ENCODE data around the gene KCNN1.

DNA sequence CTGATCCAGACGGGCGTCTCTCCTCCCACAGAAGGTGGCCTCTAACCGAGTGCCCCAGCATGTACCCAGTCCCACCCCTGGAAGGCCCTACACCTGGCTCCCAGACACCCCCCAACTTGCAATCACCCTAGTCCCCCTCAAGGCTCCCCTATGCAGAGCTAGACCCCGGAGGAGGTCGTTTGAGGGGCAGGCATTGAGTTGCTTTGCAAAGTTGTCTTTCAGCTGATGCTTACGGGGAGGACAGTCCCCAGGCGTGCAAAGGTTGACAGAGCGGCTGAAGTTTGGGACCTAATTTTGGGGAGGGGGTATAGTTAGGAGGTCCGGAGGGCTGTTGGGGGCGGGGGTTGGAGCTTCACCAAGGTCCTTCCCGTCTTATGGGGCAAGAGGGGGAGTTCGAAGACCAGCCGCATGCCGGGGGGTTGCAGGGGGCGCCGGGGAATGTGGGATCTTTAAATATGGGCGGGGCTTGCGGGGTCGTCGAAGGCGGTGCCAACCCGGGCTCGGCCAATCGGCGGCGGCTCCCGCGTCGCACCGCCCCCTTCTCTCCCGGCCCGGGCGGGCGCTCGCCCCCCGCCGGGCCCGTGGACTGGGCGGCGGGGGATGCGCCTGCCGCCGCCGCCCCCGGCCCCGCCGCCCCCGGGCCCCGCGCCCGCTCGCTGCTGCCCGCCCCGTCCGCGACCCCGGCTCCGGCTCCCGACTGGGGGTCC is at the start of gene KCNN1:
- TF ChIP-seq EZH2 (IDR thresholded peaks at IDR 0.05; ENCODE audit: borderline replicate concordance, low read length): no peak
- TF ChIP-seq, protein P1, sequence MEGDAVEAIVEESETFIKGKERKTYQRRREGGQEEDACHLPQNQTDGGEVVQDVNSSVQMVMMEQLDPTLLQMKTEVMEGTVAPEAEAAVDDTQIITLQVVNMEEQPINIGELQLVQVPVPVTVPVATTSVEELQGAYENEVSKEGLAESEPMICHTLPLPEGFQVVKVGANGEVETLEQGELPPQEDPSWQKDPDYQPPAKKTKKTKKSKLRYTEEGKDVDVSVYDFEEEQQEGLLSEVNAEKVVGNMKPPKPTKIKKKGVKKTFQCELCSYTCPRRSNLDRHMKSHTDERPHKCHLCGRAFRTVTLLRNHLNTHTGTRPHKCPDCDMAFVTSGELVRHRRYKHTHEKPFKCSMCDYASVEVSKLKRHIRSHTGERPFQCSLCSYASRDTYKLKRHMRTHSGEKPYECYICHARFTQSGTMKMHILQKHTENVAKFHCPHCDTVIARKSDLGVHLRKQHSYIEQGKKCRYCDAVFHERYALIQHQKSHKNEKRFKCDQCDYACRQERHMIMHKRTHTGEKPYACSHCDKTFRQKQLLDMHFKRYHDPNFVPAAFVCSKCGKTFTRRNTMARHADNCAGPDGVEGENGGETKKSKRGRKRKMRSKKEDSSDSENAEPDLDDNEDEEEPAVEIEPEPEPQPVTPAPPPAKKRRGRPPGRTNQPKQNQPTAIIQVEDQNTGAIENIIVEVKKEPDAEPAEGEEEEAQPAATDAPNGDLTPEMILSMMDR (IDR thresholded peaks at IDR 0.05; ENCODE audit: low read length): no peak
